Measurements from ENCODE around the gene OR2AG1.

Gene OR2AG1

DNA sequence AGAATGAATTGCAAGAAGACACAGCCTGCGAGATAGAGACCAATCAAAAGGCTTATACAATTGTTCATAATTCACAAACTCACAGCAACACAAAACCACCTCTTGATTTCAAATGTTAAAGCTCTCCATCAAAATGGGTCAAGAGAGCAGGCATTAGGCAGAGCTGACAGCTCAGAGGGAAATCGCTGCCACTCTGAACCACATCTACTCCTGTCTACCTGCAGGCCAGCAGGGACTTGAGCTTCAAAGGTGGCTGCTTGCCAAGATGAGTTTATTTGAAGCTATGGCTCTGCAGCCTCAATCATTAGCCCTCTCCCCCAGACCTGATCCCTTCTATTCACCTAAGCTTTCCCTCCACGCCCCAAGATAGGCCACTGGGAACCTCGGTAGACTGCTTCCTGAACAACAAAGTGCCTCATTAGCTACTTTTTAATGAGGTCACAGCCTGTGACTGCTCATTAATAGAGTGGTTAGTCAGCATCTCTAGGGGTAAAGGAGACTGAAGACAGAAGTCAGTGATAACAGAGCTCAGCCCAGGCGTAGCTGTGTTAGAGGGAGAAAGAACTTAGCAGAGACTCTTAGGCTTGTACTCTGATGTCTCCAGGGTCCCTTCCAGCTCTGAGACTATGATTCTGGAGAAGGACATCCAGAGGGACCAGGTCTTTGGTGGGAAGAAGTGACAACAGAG is 41.5 kb downstream of the OR2AG1 start:
- no peak for TF ChIP-seq TEAD4 (IDR thresholded peaks at IDR 0.05)
- TF ChIP-seq FOXM1 (IDR thresholded peaks at IDR 0.05; ENCODE audit: borderline replicate concordance, low read depth) = no peak
- no peak for TF ChIP-seq RAD21 (IDR thresholded peaks at IDR 0.05; ENCODE audit: low read depth)
- TF ChIP-seq EGR1 (IDR thresholded peaks at IDR 0.05) = no peak
- TF ChIP-seq, protein P1, sequence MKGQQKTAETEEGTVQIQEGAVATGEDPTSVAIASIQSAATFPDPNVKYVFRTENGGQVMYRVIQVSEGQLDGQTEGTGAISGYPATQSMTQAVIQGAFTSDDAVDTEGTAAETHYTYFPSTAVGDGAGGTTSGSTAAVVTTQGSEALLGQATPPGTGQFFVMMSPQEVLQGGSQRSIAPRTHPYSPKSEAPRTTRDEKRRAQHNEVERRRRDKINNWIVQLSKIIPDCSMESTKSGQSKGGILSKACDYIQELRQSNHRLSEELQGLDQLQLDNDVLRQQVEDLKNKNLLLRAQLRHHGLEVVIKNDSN (IDR thresholded peaks at IDR 0.05) = no peak
- no peak for TF ChIP-seq CEBPB (IDR thresholded peaks at IDR 0.05)
- no peak for TF ChIP-seq YY1 (IDR thresholded peaks at IDR 0.05; ENCODE audit: low read depth)
- TF ChIP-seq, protein P2, sequence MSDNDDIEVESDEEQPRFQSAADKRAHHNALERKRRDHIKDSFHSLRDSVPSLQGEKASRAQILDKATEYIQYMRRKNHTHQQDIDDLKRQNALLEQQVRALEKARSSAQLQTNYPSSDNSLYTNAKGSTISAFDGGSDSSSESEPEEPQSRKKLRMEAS (IDR thresholded peaks at IDR 0.05) = no peak
- no peak for TF ChIP-seq ZBTB7A (IDR thresholded peaks at IDR 0.05; ENCODE audit: low read depth)
- TF ChIP-seq TCF12 (IDR thresholded peaks at IDR 0.05; ENCODE audit: low read depth) = no peak
- TF ChIP-seq, protein P3, sequence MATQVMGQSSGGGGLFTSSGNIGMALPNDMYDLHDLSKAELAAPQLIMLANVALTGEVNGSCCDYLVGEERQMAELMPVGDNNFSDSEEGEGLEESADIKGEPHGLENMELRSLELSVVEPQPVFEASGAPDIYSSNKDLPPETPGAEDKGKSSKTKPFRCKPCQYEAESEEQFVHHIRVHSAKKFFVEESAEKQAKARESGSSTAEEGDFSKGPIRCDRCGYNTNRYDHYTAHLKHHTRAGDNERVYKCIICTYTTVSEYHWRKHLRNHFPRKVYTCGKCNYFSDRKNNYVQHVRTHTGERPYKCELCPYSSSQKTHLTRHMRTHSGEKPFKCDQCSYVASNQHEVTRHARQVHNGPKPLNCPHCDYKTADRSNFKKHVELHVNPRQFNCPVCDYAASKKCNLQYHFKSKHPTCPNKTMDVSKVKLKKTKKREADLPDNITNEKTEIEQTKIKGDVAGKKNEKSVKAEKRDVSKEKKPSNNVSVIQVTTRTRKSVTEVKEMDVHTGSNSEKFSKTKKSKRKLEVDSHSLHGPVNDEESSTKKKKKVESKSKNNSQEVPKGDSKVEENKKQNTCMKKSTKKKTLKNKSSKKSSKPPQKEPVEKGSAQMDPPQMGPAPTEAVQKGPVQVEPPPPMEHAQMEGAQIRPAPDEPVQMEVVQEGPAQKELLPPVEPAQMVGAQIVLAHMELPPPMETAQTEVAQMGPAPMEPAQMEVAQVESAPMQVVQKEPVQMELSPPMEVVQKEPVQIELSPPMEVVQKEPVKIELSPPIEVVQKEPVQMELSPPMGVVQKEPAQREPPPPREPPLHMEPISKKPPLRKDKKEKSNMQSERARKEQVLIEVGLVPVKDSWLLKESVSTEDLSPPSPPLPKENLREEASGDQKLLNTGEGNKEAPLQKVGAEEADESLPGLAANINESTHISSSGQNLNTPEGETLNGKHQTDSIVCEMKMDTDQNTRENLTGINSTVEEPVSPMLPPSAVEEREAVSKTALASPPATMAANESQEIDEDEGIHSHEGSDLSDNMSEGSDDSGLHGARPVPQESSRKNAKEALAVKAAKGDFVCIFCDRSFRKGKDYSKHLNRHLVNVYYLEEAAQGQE (IDR thresholded peaks at IDR 0.05; ENCODE audit: low read depth) = no peak
- TF ChIP-seq NFIC (IDR thresholded peaks at IDR 0.05) = no peak
- no peak for TF ChIP-seq EP300 (IDR thresholded peaks at IDR 0.05; ENCODE audit: borderline replicate concordance)

DNA sequence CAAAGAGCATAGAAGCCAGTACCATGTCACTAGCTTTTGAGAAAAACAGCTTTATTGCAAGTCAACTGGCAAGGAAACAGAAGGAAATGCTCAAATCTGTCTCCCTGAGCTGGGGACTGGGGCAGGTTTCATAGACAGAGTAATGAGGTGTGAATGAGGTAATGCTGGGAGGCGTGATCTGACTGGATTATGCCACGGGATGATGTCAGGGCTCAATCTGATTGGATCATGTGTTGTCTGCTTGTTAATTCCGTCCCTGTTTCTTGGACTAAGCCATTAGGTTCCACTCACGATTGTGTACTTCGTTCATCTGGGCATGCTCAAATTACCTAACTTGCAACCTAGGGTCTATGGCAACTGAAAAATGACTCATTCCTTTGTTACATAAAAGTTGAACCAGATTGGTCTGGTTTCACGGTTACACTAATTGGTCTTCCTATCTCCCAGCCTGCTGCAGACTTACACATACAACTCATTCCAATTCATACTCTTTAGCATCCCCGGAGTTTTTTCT is 42.5 kb downstream of the OR2AG1 start:
- TF ChIP-seq TEAD4 (IDR thresholded peaks at IDR 0.05) = no peak
- TF ChIP-seq NFIC (IDR thresholded peaks at IDR 0.05) = no peak
- no peak for TF ChIP-seq CEBPB (IDR thresholded peaks at IDR 0.05)
- TF ChIP-seq, protein P2 (IDR thresholded peaks at IDR 0.05) = no peak
- no peak for TF ChIP-seq ZBTB7A (IDR thresholded peaks at IDR 0.05; ENCODE audit: low read depth)
- TF ChIP-seq RAD21 (IDR thresholded peaks at IDR 0.05; ENCODE audit: low read depth) = no peak
- TF ChIP-seq FOXM1 (IDR thresholded peaks at IDR 0.05; ENCODE audit: borderline replicate concordance, low read depth) = no peak
- TF ChIP-seq, protein P3 (IDR thresholded peaks at IDR 0.05; ENCODE audit: low read depth) = no peak
- TF ChIP-seq EP300 (IDR thresholded peaks at IDR 0.05; ENCODE audit: borderline replicate concordance) = no peak
- no peak for TF ChIP-seq CREB1 (IDR thresholded peaks at IDR 0.05; ENCODE audit: low read depth)
- TF ChIP-seq, protein P1 (IDR thresholded peaks at IDR 0.05) = no peak
- TF ChIP-seq YY1 (IDR thresholded peaks at IDR 0.05; ENCODE audit: low read depth) = no peak

DNA sequence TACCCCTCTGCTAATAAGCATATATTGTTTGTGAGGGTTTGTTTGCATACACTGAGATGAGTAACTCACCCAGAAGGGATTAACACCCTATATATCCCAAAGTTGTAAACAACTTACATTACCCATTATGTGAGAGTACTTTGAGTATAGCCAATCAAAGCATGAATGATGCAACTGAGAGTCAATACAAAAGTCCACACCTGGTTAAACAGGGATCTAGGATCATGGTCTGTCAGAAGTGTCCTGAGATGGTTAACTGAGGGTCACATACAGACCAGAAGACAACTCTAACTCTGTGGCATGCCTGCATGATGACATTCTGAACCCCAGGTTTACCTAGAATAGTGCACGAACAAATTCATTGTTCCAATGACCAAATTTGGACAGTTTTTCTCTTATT is 45.3 kb downstream of the OR2AG1 start:
- TF ChIP-seq TAF1 (IDR thresholded peaks at IDR 0.05; ENCODE audit: low read depth) = no peak
- no peak for TF ChIP-seq TEAD4 (IDR thresholded peaks at IDR 0.05)
- TF ChIP-seq YY1 (IDR thresholded peaks at IDR 0.05; ENCODE audit: low read depth) = no peak
- TF ChIP-seq, protein P2 (IDR thresholded peaks at IDR 0.05) = no peak
- no peak for TF ChIP-seq EGR1 (IDR thresholded peaks at IDR 0.05)
- no peak for TF ChIP-seq ZBTB7A (IDR thresholded peaks at IDR 0.05; ENCODE audit: low read depth)
- no peak for TF ChIP-seq RAD21 (IDR thresholded peaks at IDR 0.05; ENCODE audit: low read depth)
- TF ChIP-seq, protein P1 (IDR thresholded peaks at IDR 0.05) = no peak
- TF ChIP-seq TCF12 (IDR thresholded peaks at IDR 0.05; ENCODE audit: low read depth) = no peak
- TF ChIP-seq FOXM1 (IDR thresholded peaks at IDR 0.05; ENCODE audit: borderline replicate concordance, low read depth) = no peak
- TF ChIP-seq CREB1 (IDR thresholded peaks at IDR 0.05; ENCODE audit: low read depth) = no peak
- no peak for TF ChIP-seq EP300 (IDR thresholded peaks at IDR 0.05; ENCODE audit: borderline replicate concordance)
- TF ChIP-seq, protein P3 (IDR thresholded peaks at IDR 0.05; ENCODE audit: low read depth) = no peak
